Raji (cell line): ENCODE data around the gene MAP3K10.

Source experiments
- POLR2A ChIP-seq: IDR thresholded peaks from 2 replicates; pipeline ENCODE4 v1.6.1; 2011; ENCODE audit warnings: low read depth, low read length, control low read depth; ENCODE audit not compliant: insufficient read depth

Gene MAP3K10

GRCh38 chr19:40236366-40236765 is 45.1 kb downstream of the MAP3K10 start:
- no peak for TF ChIP-seq POLR2A

- no peak for TF ChIP-seq POLR2A
Measured at GRCh38 chr19:40237791-40238190, 46.6 kb downstream of the MAP3K10 start.

- TF ChIP-seq POLR2A = no peak
Measured at GRCh38 chr19:40238775-40239174, 47.5 kb downstream of the MAP3K10 start.

- TF ChIP-seq POLR2A = no peak
Measured at GRCh38 chr19:40239415-40240226, 48.4 kb downstream of the MAP3K10 start.

GRCh38 chr19:40240332-40240731 is 49.1 kb downstream of the MAP3K10 start:
- TF ChIP-seq POLR2A = no peak

GRCh38 chr19:40241125-40241808 is 50.0 kb downstream of the MAP3K10 start:
- TF ChIP-seq POLR2A = no peak

GRCh38 chr19:40241809-40242384 is 50.7 kb downstream of the MAP3K10 start:
- TF ChIP-seq POLR2A = no peak

GRCh38 chr19:40242480-40242879 is 51.3 kb downstream of the MAP3K10 start:
- no peak for TF ChIP-seq POLR2A

GRCh38 chr19:40243181-40243580 is 52.0 kb downstream of the MAP3K10 start:
- TF ChIP-seq POLR2A = no peak

- TF ChIP-seq POLR2A = no peak
Measured at GRCh38 chr19:40244579-40245317, 53.5 kb downstream of the MAP3K10 start.

- no peak for TF ChIP-seq POLR2A
Measured at GRCh38 chr19:40245506-40246128, 54.4 kb downstream of the MAP3K10 start.

GRCh38 chr19:40246292-40247073 is 55.3 kb downstream of the MAP3K10 start:
- no peak for TF ChIP-seq POLR2A

- no peak for TF ChIP-seq POLR2A
Measured at GRCh38 chr19:40247178-40247577, 56.0 kb downstream of the MAP3K10 start.

GRCh38 chr19:40247735-40248262 is 56.6 kb downstream of the MAP3K10 start:
- TF ChIP-seq POLR2A = no peak
